Measurements from ENCODE around the gene C14orf132.

The C14orf132 gene

DNA sequence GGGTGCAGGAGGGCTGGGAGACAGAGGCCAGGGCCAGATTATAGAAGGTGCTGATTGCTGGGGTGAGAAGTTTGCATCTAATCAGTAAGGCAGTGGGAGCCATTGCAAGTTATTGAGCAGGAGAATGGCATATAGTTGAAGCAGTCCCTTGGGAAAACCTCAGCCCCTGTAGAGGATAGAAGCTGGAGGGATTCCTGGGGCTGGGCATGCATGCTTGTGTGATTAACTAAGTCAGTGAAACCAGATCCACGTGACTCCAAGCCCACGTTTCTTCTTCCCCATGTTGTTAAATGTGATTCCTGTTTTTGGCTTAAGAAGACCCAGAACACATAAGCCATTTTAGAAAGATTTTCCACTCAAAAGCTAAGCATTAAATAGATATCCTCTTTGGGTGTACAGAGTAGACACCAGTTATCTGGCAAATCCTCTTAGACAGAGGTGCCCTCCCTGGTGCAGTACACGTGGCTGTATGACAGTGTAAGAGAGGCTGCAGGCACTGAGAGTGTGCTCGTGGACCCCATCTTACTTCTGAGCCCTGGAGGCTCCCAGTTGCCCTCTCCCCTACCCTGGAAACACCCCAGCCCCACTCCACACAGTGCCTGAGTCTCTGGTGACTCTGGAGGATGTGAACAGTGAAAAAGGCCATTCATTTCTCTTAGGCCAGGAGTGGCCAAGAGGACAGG lies 3.2 kb downstream of the C14orf132 start:
- H3K4me3 ChIP-seq (ENCODE audit: low read depth, low read length), result no peak overlapping the region
- TF ChIP-seq, protein P1, sequence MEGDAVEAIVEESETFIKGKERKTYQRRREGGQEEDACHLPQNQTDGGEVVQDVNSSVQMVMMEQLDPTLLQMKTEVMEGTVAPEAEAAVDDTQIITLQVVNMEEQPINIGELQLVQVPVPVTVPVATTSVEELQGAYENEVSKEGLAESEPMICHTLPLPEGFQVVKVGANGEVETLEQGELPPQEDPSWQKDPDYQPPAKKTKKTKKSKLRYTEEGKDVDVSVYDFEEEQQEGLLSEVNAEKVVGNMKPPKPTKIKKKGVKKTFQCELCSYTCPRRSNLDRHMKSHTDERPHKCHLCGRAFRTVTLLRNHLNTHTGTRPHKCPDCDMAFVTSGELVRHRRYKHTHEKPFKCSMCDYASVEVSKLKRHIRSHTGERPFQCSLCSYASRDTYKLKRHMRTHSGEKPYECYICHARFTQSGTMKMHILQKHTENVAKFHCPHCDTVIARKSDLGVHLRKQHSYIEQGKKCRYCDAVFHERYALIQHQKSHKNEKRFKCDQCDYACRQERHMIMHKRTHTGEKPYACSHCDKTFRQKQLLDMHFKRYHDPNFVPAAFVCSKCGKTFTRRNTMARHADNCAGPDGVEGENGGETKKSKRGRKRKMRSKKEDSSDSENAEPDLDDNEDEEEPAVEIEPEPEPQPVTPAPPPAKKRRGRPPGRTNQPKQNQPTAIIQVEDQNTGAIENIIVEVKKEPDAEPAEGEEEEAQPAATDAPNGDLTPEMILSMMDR (IDR thresholded peaks at IDR 0.05; ENCODE audit: insufficient read depth, low read length, missing control alignments), result no peak
- ChIA-PET POLR2A (no interaction called here), CTCF (interaction anchor here (0.8 to 3.2 kb wide), 4 partner anchors 9 to 58 kb away, joined by 4 to 18 read pairs (median 7); no protein-coding TSS in a partner anchor)
- peak; percentile 40 for DNase-seq (ENCODE audit: low read depth, low spot score)

DNA sequence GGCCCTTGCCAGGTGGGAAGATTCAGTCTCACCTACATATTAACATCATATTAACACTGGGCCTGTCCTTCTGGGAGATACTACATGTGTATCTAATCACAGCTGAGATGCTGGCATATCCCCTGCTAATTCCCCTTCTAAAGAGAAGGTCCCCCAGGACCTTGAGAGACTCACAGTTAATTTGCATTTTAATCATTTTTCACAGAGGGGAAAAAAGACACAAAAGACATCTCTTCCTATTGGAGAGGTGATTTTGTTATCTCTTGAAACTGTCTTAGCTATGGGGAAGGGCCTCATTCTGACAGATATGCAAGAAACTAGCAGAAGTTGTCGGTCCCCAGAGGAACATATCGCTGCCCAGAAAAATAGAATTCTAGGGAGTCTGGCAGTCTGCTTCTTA lies 7.5 kb downstream of the C14orf132 start:
- TF ChIP-seq, protein P1 (IDR thresholded peaks at IDR 0.05; ENCODE audit: insufficient read depth, low read length, missing control alignments), result no peak
- DNase-seq (ENCODE audit: low read depth, low spot score), result no peak
- no peak overlapping the region for H3K4me3 ChIP-seq (ENCODE audit: low read depth, low read length)
- ChIA-PET POLR2A (no interaction called here), CTCF (interaction anchor here (1.2 to 2.0 kb wide), 4 partner anchors 11 to 519 kb away, joined by 3 to 4 read pairs (median 3); no protein-coding TSS in a partner anchor)

DNA sequence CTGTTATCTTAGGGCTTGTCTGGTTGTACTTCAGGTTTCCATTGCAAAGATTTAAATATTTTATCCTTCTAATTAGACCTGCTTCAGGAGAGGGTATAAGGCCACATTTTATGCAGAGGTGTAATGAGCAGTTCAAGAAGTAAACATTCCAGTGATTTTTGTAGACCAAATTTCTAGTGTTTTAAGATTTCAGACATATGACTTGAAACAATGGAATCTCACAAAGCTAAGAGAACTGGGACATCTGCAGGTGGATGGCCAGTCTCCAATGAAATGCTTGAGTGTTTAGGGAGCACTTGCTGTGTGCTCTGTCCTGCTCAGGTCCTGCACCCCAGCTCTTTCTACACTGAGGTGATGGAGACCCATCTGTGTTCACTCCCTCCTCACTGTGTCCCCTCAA lies 7.9 kb downstream of the C14orf132 start:
- ChIA-PET POLR2A (no interaction called here), CTCF (interaction anchor here (1.2 to 2.0 kb wide), 3 partner anchors 10 to 520 kb away, joined by 3 to 4 read pairs (median 3); no protein-coding TSS in a partner anchor)
- DNase-seq (ENCODE audit: low read depth, low spot score), result no peak
- H3K4me3 ChIP-seq (ENCODE audit: low read depth, low read length), result no peak overlapping the region
- TF ChIP-seq, protein P1 (IDR thresholded peaks at IDR 0.05; ENCODE audit: insufficient read depth, low read length, missing control alignments), result no peak

DNA sequence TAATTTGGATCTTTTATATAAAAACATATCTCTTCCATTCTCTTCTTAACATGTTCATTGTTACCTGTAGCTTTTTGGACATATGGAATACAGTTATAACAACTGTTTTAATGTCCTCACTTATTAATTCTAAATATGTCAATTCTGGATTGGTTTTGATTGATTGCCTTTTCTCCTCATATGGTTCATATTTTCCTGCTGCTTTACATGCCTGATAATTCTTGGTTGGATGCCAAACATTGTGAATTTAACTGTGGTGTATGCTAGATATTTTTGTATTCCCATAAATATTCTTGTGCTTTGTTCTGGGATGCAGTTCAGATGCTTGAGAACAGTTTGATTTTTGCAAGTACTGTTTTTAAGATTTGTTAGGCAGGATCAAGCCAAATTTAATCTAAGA lies 10.8 kb downstream of the C14orf132 start:
- TF ChIP-seq, protein P1 (IDR thresholded peaks at IDR 0.05; ENCODE audit: insufficient read depth, low read length, missing control alignments), result no peak
- CTCF ChIA-PET, result no interaction called here
- DNase-seq (ENCODE audit: low read depth, low spot score), result no peak
- no peak overlapping the region for H3K4me3 ChIP-seq (ENCODE audit: low read depth, low read length)
- POLR2A ChIA-PET, result no interaction called here

DNA sequence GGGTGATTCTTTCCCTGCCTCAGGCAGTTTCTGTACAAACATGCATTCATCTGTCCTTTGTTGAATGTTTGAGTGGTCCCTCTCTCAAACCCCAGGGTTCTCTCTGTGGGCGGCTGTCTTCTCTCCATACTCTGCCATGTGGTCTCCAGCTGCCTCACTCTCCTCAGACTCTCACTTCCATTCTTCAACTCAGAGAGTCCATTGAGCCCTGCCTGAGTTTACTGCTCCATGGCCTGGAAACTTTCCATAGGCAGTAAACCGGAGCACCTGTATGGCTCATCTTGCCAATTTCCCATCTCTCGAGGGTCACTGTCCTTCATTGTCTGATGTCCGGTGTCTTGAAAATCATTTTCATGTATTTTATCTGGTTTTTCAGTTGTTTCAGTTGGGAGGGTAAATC lies 11.3 kb downstream of the C14orf132 start:
- no peak overlapping the region for H3K4me3 ChIP-seq (ENCODE audit: low read depth, low read length)
- no peak for DNase-seq (ENCODE audit: low read depth, low spot score)
- ChIA-PET CTCF (interaction anchor here (2.6 kb wide), 1 partner anchor 8 kb away, joined by 9 read pairs; no protein-coding TSS in a partner anchor), POLR2A (no interaction called here)
- TF ChIP-seq, protein P1 (IDR thresholded peaks at IDR 0.05; ENCODE audit: insufficient read depth, low read length, missing control alignments), result no peak

DNA sequence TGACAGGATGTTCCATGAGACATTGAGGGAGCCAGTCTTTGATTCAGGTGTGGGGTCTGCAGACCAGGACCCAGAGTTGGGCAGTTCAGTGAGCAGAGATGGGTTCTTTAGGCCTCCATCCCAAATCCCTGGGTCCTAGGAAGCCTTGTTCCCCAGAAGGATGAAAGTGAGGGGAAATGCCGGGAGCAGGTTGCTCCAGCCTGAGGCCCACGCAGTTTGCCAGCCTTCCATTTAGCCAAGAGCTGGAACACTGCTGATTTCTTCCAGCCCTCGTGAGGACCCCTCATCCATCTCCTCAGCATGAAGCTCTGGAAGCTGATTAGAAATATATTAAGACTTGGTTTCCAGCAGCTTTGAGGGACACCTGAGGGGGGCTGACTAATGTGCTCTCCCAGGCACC lies 12.1 kb downstream of the C14orf132 start:
- POLR2A ChIA-PET, result no interaction called here
- H3K4me3 ChIP-seq (ENCODE audit: low read depth, low read length), result no peak overlapping the region
- CTCF ChIA-PET, result interaction anchor here (1.8 to 2.6 kb wide), 2 partner anchors 9 to 10 kb away, joined by 7 to 9 read pairs; no protein-coding TSS in a partner anchor
- DNase-seq (ENCODE audit: low read depth, low spot score), result no peak
- TF ChIP-seq, protein P1 (IDR thresholded peaks at IDR 0.05; ENCODE audit: insufficient read depth, low read length, missing control alignments), result no peak
